ENCODE results near the gene LYSET.
"Not testable (repeated sequence)": the region's sequence is repeated elsewhere in the genome, so short reads cannot be mapped to it uniquely, and the experiment has no call there.

The LYSET gene

GRCh38 chr14:93223565-93223964, 38.4 kb downstream of the LYSET start:
- DNase-seq (ENCODE audit: low read depth): no peak

GRCh38 chr14:93228550-93228949, 43.4 kb downstream of the LYSET start:
- no peak for DNase-seq (ENCODE audit: low read depth)

- no peak for DNase-seq (ENCODE audit: low read depth)
Measured at GRCh38 chr14:93230539-93230938, 45.4 kb downstream of the LYSET start.

GRCh38 chr14:93231129-93231979, 46.2 kb downstream of the LYSET start:
- no peak for DNase-seq (ENCODE audit: low read depth)

- no peak for DNase-seq (ENCODE audit: low read depth)
Measured at GRCh38 chr14:93232159-93232558, 47.0 kb downstream of the LYSET start.

GRCh38 chr14:93233078-93233477, 48.0 kb downstream of the LYSET start:
- DNase-seq (ENCODE audit: low read depth): not testable (repeated sequence)

- no peak for DNase-seq (ENCODE audit: low read depth)
Measured at GRCh38 chr14:93234798-93235197, 49.7 kb downstream of the LYSET start.
